SK-N-MC (cell line): ENCODE measurements around the gene MAGI2.
A peak's percentile ranks its signal among the peaks of the same experiment; 100 is the strongest.

Experiments
- DNase-seq: peaks from one replicate; pipeline ENCODE4 v3.0.0-alpha.2; 2011; ENCODE audit warnings: low read depth, low spot score
- H3K27ac ChIP-seq: fragments of 200-600 bp; sonication (generic); 2 replicates; pipeline ENCODE4 v1.5.1; 2016; ENCODE audit warnings: mixed run types
- H3K36me3 ChIP-seq: fragments of 200-600 bp; sonication (generic); 2 replicates; pipeline ENCODE4 v1.6.1; 2017; ENCODE audit warnings: antibody characterized with exemption, low read length, mixed read lengths; ENCODE audit not compliant: insufficient read depth
- H3K4me3 ChIP-seq: fragments of 200-600 bp; sonication (generic); 2 replicates; pipeline ENCODE4 v1.5.1; 2016
- H3K9ac ChIP-seq: fragments of 200-600 bp; sonication (generic); 2 replicates; pipeline ENCODE4 v1.8.0; 2017; ENCODE audit warnings: mixed run types, mixed read lengths; ENCODE audit not compliant: insufficient read length
- H3K9me3 ChIP-seq: fragments of 200-600 bp; sonication (generic); 2 replicates; pipeline ENCODE4 v1.6.1; 2017; ENCODE audit warnings: low read depth, mild to moderate bottlenecking, antibody characterized with exemption, low read length, moderate library complexity, mixed read lengths
- EZH2 ChIP-seq: fragments of 200-600 bp; sonication (generic); IDR thresholded peaks from one replicate; pipeline ENCODE4 v1.6.1; 2017; ENCODE audit warnings: antibody characterized with exemption
- FOXP2 ChIP-seq: optimal IDR thresholded peaks from 2 replicates; pipeline ENCODE3; 2011; ENCODE audit warnings: mild to moderate bottlenecking, moderate library complexity; ENCODE audit not compliant: insufficient read depth; ENCODE audit errors: extremely low read length, control extremely low read depth
- POLR2AphosphoS5 ChIP-seq: IDR thresholded peaks from 2 replicates; pipeline ENCODE4 v1.6.1; 2012; ENCODE audit warnings: mild to moderate bottlenecking, low read depth, low read length, borderline replicate concordance

The MAGI2 gene

GRCh38 chr7:78497728-78498427 lies 955.6 kb downstream of the MAGI2 start:
- no peaks in the 10 kb centered on the region for H3K9me3 ChIP-seq
- no peak overlapping the region for H3K4me3 ChIP-seq
- no peak for TF ChIP-seq EZH2
- no peak for TF ChIP-seq POLR2AphosphoS5
- TF ChIP-seq FOXP2 = no peak
- H3K27ac ChIP-seq = no peak overlapping the region
- DNase-seq = no peak
- no peak overlapping the region for H3K9ac ChIP-seq
- H3K36me3 ChIP-seq = no peaks in the 10 kb centered on the region

GRCh38 chr7:78496096-78496630 lies 957.3 kb downstream of the MAGI2 start:
- H3K9ac ChIP-seq = no peak overlapping the region
- TF ChIP-seq EZH2 (no peak), FOXP2 (no peak), POLR2AphosphoS5 (no peak)
- no peaks in the 10 kb centered on the region for H3K9me3 ChIP-seq
- no peak for DNase-seq
- no peaks in the 10 kb centered on the region for H3K36me3 ChIP-seq
- no peak overlapping the region for H3K27ac ChIP-seq
- H3K4me3 ChIP-seq = no peak overlapping the region

DNA sequence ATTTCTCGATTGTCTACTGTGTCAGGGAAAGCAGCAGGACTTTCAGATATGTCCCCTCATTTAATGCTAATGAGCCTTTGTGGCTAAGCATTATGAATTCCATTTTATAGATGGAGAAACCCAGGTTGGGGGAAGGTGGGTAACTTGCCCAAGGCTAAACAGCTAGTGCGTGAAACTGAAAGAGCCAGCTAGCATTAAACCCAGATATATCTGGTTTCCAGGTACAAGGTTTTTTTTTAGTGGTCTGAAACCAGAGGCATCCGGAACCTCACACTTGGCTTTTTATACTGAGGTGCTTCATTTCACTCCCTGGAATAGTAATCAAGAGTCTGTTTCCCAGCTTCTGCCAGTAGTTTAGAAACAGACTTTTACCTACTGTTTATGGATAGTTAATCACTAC lies 960.1 kb downstream of the MAGI2 start:
- Histone ChIP-seq H3K4me3 (no peak overlapping the region), H3K36me3 (no peaks in the 10 kb centered on the region), H3K9me3 (no peaks in the 10 kb centered on the region), H3K9ac (no peak overlapping the region), H3K27ac (no peak overlapping the region)
- DNase-seq = no peak
- no peak for TF ChIP-seq FOXP2
- no peak for TF ChIP-seq POLR2AphosphoS5
- TF ChIP-seq EZH2 = no peak

DNA sequence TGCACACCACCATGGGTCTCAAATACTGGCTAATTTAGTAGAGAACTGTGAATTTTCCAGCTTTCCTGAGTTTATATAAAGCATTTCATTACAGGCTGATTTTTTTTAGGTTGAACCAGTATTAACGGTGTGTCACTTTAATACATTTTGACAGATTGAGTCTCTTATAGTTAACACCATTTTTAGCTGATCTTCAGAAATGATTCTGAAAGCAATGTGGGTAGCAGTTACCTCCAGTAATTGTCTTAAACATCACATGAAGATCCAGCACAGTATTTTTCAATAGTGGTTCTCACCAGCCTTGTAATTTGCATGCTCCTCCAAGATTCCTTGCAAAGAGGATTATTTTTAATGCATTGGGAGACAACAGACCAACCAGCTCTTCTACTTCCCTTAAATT lies 961.3 kb downstream of the MAGI2 start:
- Histone ChIP-seq H3K36me3 (no peaks in the 10 kb centered on the region), H3K27ac (no peak overlapping the region), H3K9me3 (no peaks in the 10 kb centered on the region), H3K9ac (no peak overlapping the region), H3K4me3 (no peak overlapping the region)
- DNase-seq = no peak
- TF ChIP-seq POLR2AphosphoS5 (no peak), FOXP2 (no peak), EZH2 (no peak)

DNA sequence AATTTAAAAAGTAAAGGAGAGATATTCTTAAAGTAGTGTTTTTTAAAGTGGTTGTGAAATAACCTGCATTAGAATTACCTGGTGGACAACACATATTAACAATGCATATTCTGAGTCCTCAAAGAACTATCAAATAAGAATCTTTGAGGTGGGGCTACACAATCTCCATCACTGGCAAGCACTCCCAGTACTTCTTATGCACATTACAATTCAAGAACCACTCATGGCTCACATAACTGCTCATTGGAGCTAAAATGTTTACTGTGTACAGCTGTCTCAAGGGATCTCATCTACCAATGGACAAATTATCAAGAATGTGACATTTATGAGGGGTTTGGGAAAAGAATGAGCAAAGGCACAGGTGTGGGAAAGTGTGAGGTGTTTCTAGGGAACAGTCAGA lies 962.9 kb downstream of the MAGI2 start:
- H3K9ac ChIP-seq = no peak overlapping the region
- H3K36me3 ChIP-seq = no peaks in the 10 kb centered on the region
- H3K27ac ChIP-seq = no peak overlapping the region
- H3K9me3 ChIP-seq = no peaks in the 10 kb centered on the region
- no peak for DNase-seq
- TF ChIP-seq POLR2AphosphoS5 (no peak), FOXP2 (no peak), EZH2 (no peak)
- H3K4me3 ChIP-seq = no peak overlapping the region

GRCh38 chr7:78489476-78490240 lies 963.8 kb downstream of the MAGI2 start:
- DNase-seq = no peak
- Histone ChIP-seq H3K27ac (peak overlapping the region; percentile 52; the same call in 1 of the 2 replicates), H3K9me3 (no peaks in the 10 kb centered on the region), H3K4me3 (peak overlapping the region; percentile 72), H3K36me3 (no peaks in the 10 kb centered on the region), H3K9ac (peak overlapping the region; percentile 54)
- no peak for TF ChIP-seq POLR2AphosphoS5
- TF ChIP-seq EZH2 = no peak
- TF ChIP-seq FOXP2 = no peak

GRCh38 chr7:78487464-78487863 lies 966.0 kb downstream of the MAGI2 start:
- H3K27ac ChIP-seq = no peak overlapping the region
- H3K9ac ChIP-seq = no peak overlapping the region
- no peak overlapping the region for H3K4me3 ChIP-seq

DNA sequence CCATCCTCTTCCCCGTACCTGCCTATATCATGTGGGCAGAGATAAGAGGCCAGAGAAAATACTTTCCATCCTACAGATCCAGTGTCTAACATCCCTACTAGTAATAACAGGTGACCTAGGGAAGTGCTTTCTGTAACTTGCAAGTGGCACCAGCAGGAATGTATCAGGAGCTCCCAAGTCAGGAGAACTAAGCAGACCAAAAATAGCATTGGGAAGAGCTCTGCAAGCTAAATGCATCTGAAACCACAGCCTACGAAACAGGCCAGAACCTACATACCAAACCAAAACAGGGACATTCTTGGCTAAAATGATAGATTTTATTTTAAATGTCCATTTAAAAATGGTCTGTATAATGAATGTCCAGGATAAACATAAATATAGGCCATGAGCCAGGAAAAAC lies 974.1 kb downstream of the MAGI2 start:
- DNase-seq = no peak
- H3K9me3 ChIP-seq = no peaks in the 10 kb centered on the region
- no peak overlapping the region for H3K4me3 ChIP-seq
- H3K9ac ChIP-seq = no peak overlapping the region
- no peaks in the 10 kb centered on the region for H3K36me3 ChIP-seq
- TF ChIP-seq FOXP2 (no peak), EZH2 (no peak), POLR2AphosphoS5 (no peak)
- H3K27ac ChIP-seq = no peak overlapping the region

More at GRCh38 chr7:78487464-78487863, 966.0 kb downstream of the MAGI2 start:
- no peaks in the 10 kb centered on the region for H3K36me3 ChIP-seq
- TF ChIP-seq POLR2AphosphoS5 (no peak), EZH2 (no peak), FOXP2 (no peak)
- no peaks in the 10 kb centered on the region for H3K9me3 ChIP-seq
- no peak for DNase-seq
